WTC11 (cell line): ENCODE results near the gene LRRC8D. TPM values are rescaled to one million over a fixed set of nuclear protein-coding genes. Genes with fewer than 3 reads are reported as not detected.

Experiments
- ATAC-seq: fragments of 200-7000 bp; cut with Tn5 transposase; 2 replicates; pipeline ENCODE4 v1.10.0; 2021; ENCODE audit warnings: mild to moderate bottlenecking, moderate library complexity
- Bru-seq: library from RNA; stranded (reverse); fragments of 400-500 nt; gene quantifications from one replicate; lab custom pipeline; 2021; lab: Mats Ljungman, UMichigan
- CTCF ChIA-PET: fragments of 300-600 bp; sonication (Branson Sonifier 250); formaldehyde crosslinking; loops from one replicate; lab custom pipeline; 2021; ENCODE audit warnings: antibody characterized with exemption; lab: Charles Lee
- POLR2A ChIA-PET: fragments of 350-600 bp; sonication (Branson Sonifier 250); formaldehyde crosslinking; loops from one replicate; lab custom pipeline; 2021; ENCODE audit warnings: antibody characterized with exemption; lab: Charles Lee
- DNase-seq: peaks from one replicate; pipeline ENCODE4 v3.0.0; 2021; ENCODE audit warnings: low spot score
- H3K27ac Mint-ChIP-seq: 2 replicates; pipeline ENCODE4 v1.8.0; 2021; ENCODE audit warnings: mixed read lengths
- H3K27me3 Mint-ChIP-seq: 2 replicates; pipeline ENCODE4 v1.8.0; 2021; ENCODE audit warnings: low read depth, mild to moderate bottlenecking, moderate library complexity, mixed read lengths
- H3K36me3 Mint-ChIP-seq: 2 replicates; pipeline ENCODE4 v1.8.0; 2021; ENCODE audit warnings: mixed read lengths
- H3K4me1 Mint-ChIP-seq: 2 replicates; pipeline ENCODE4 v1.8.0; 2022; ENCODE audit warnings: mixed read lengths
- H3K4me3 Mint-ChIP-seq: 2 replicates; pipeline ENCODE4 v1.8.0; 2021; ENCODE audit warnings: mild to moderate bottlenecking, moderate library complexity, mixed read lengths
- H3K9me3 Mint-ChIP-seq: 2 replicates; pipeline ENCODE4 v1.8.0; 2021; ENCODE audit warnings: mixed read lengths
- ATF1 ChIP-seq: sonication (generic); formaldehyde crosslinking; IDR thresholded peaks from 2 replicates; pipeline ENCODE4 v1.8.1; 2023; ENCODE audit warnings: mild to moderate bottlenecking, moderate library complexity, missing genetic modification reagents
- CDX4 ChIP-seq: fragments of 250-450 bp; sonication (Bioruptor Pico); IDR thresholded peaks from 2 replicates; pipeline ENCODE4 v1.9.0; 2021; ENCODE audit warnings: moderate library complexity, mild to moderate bottlenecking, inconsistent platforms, borderline replicate concordance
- CREM ChIP-seq: sonication (generic); formaldehyde crosslinking; IDR thresholded peaks from 2 replicates; pipeline ENCODE4 v1.8.1; 2022; ENCODE audit warnings: mild to moderate bottlenecking, missing genetic modification reagents, moderate library complexity
- E2F1 ChIP-seq: sonication (generic); formaldehyde crosslinking; IDR thresholded peaks from 2 replicates; pipeline ENCODE4 v1.8.0; 2022; ENCODE audit warnings: mild to moderate bottlenecking, missing genetic modification reagents
- ETV6 ChIP-seq: sonication (generic); formaldehyde crosslinking; IDR thresholded peaks from 2 replicates; pipeline ENCODE4 v1.8.1; 2022; ENCODE audit warnings: mild to moderate bottlenecking, missing genetic modification reagents
- FOXK1 ChIP-seq: sonication (generic); formaldehyde crosslinking; IDR thresholded peaks from 2 replicates; pipeline ENCODE4 v1.8.0; 2022; ENCODE audit warnings: mild to moderate bottlenecking, moderate library complexity, missing genetic modification reagents
- GABPB1 ChIP-seq: sonication (generic); formaldehyde crosslinking; IDR thresholded peaks from 2 replicates; pipeline ENCODE4 v1.8.1; 2023; ENCODE audit warnings: mild to moderate bottlenecking, missing genetic modification reagents
- HMGXB4 ChIP-seq: sonication (generic); formaldehyde crosslinking; IDR thresholded peaks from 2 replicates; pipeline ENCODE4 v1.8.1; 2023; ENCODE audit warnings: mild to moderate bottlenecking, moderate library complexity, missing genetic modification reagents
- KAT7 ChIP-seq: sonication (generic); formaldehyde crosslinking; IDR thresholded peaks from 2 replicates; pipeline ENCODE4 v1.8.1; 2023; ENCODE audit warnings: missing genetic modification reagents, mild to moderate bottlenecking, borderline replicate concordance
- NFATC4 ChIP-seq: fragments of 250-450 bp; sonication (Bioruptor Pico); IDR thresholded peaks from 2 replicates; pipeline ENCODE4 v1.9.0; 2021; ENCODE audit warnings: mild to moderate bottlenecking
- NFE2L1 ChIP-seq: sonication (generic); formaldehyde crosslinking; IDR thresholded peaks from 2 replicates; pipeline ENCODE4 v1.8.1; 2023; ENCODE audit warnings: missing genetic modification reagents
- NR3C1 ChIP-seq: sonication (generic); formaldehyde crosslinking; conservative IDR thresholded peaks from 2 replicates; pipeline ENCODE4 v1.8.1; 2023; ENCODE audit warnings: low read depth, mild to moderate bottlenecking, missing genetic modification reagents
- PRDM15 ChIP-seq: sonication (generic); formaldehyde crosslinking; IDR thresholded peaks from 2 replicates; pipeline ENCODE4 v1.8.0; 2022; ENCODE audit warnings: missing genetic modification reagents
- SMAD4 ChIP-seq: sonication (generic); formaldehyde crosslinking; IDR thresholded peaks from 2 replicates; pipeline ENCODE4 v1.8.0; 2022; ENCODE audit warnings: mild to moderate bottlenecking, missing genetic modification reagents
- long read RNA-seq, 3 experiments: library from RNA in 1 of 3; library from capped mRNA in 1 of 3; library from polyadenylated mRNA in 1 of 3; unstranded in 2 of 3; stranded (forward) in 1 of 3; transcript quantifications; one replicate each; pipeline ENCODE4 v2.0.0, GENCODE V29; 2021
- total RNA-seq: library from RNA; stranded (reverse); gene quantifications from 3 replicates; pipeline ENCODE4 v1.2.3, GENCODE V29; 2021
- TF ChIP-seq, protein P1 (sequence below): sonication (generic); formaldehyde crosslinking; IDR thresholded peaks from 2 replicates; pipeline ENCODE4 v1.8.0; 2023; ENCODE audit warnings: missing genetic modification reagents, mild to moderate bottlenecking, borderline replicate concordance
- TF ChIP-seq, protein P2 (sequence below): sonication (generic); formaldehyde crosslinking; IDR thresholded peaks from 2 replicates; pipeline ENCODE4 v1.8.1; 2023; ENCODE audit warnings: mild to moderate bottlenecking, missing genetic modification reagents, moderate library complexity
- TF ChIP-seq, protein P3 (sequence below): sonication (generic); formaldehyde crosslinking; IDR thresholded peaks from 2 replicates; pipeline ENCODE4 v1.8.0; 2022; ENCODE audit warnings: mild to moderate bottlenecking, missing genetic modification reagents
- TF ChIP-seq, protein P4 (sequence below): sonication (generic); formaldehyde crosslinking; IDR thresholded peaks from 2 replicates; pipeline ENCODE4 v1.8.1; 2022; ENCODE audit warnings: mild to moderate bottlenecking, moderate library complexity, missing genetic modification reagents

Gene LRRC8D
- total RNA-seq, result 42.6 to 45.4 TPM (median 42.8 TPM) in 3 replicates
- percentile 94 among the genes with signal in this experiment for Bru-seq, nascent RNA
- long read RNA-seq, experiment 1, transcript LRRC8D-201 (3 exons, 3,950 nt), result major isoform, 124 of 203 reads
- long read RNA-seq, experiment 1, transcript LRRC8D-206 (2 exons, 922 nt), result minor isoform, 26 of 203 reads
- long read RNA-seq, experiment 1, transcript LRRC8D-205 (4 exons, 588 nt), result minor isoform, 8 of 203 reads
- long read RNA-seq, experiment 1, partial matches to known transcripts, result 17 of 203 reads
- long read RNA-seq, experiment 1, other reads (novel, unspliced or antisense), result 24 of 203 reads
- long read RNA-seq, experiment 2, transcript LRRC8D-201 (3 exons, 3,950 nt), result major isoform, 22 of 54 reads
- long read RNA-seq, experiment 2, partial matches to known transcripts, result 17 of 54 reads
- long read RNA-seq, experiment 2, other reads (novel, unspliced or antisense), result 13 of 54 reads
- long read RNA-seq, experiment 3, partial matches to known transcripts, result 0 of 4 reads
- long read RNA-seq, experiment 3, other reads (novel, unspliced or antisense), result 3 of 4 reads

DNA sequence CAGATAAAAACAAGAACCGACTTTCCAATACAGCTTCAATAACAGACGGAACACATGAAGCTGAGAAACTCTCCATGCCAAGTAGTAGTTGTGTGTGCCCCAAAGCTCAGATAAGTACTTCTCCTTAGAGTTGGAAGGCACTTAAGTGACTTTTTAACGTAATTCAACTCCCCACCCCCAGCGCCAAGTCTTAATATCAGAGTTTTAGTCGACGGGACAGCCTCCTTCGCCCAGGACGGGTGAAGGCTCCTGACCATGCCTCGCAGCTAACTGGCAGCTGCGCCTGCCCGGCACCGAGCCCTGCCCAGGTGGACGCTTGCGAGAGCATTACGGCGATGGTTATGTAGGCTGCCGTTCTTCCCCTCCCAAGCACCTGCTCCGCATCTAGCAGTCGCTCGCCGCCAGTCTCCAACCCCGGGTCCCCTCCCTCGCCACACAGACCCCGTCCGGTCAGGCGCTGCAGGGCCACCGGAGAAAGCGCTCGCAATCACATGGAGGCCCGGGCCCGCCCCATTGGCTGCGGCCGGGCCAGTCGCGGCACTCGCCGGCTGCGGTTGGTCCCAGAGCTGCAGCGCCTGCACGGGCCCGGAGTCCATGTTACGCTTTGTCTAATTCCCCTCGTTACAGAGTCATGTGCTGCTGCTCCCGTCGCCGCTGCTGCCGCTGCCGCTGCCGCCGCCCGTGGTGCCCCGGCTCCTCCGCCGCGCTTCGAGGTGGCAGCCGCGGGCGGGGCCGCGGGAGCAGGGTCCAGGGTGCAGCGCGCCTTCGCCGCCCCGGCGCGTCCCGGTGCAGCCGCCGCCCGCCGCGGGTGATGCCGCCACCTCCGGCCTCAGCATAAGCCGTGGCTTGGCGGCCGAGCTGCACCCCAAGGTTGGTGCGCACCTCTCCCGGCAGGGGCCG, at the start of gene LRRC8D:
LRRC8D (plus strand) TSS at position 611 of the 900 bp plus-strand sequence. CDS start 112,037 bp downstream, outside the sequence.
- ChIA-PET POLR2A (interaction anchor here (0.5 to 2.9 kb wide), 9 partner anchors 12 to 273 kb away, joined by 3 to 17 read pairs (median 5); no protein-coding TSS in a partner anchor), CTCF (interaction anchor here (0.6 to 1.8 kb wide), 4 partner anchors 16 to 58 kb away, joined by 3 to 6 read pairs (median 4); no protein-coding TSS in a partner anchor)
- DNase-seq, result peak; percentile 90
- ATAC-seq, result peak; percentile 92
- Mint-ChIP-seq H3K4me3 (peak within 1 kb of the TSS; percentile 90), H3K4me1 (peaks cover 42% of the 10 kb centered on the region), H3K36me3 (peaks cover 10% of the 10 kb centered on the region; the same call in 1 of the 2 replicates), H3K27ac (peak within 1 kb of the TSS; percentile 97), H3K27me3 (peaks cover 6% of the 10 kb centered on the region), H3K9me3 (no peaks in the 10 kb centered on the region)
- TF ChIP-seq HMGXB4 (CRISPR knock-in tag), result peak; percentile 7; the same call in 1 of the 2 replicates
- TF ChIP-seq GABPB1 (CRISPR knock-in tag), result 0 out of 2 replicates have a peak, but pooled peaks have one; percentile 13
- peak; percentile 47; the same call in 1 of the 2 replicates for TF ChIP-seq NFE2L1 (CRISPR knock-in tag)
- TF ChIP-seq ATF1, result no peak
- TF ChIP-seq PRDM15 (CRISPR knock-in tag), result peak; percentile 54; the same call in 1 of the 2 replicates
- TF ChIP-seq E2F1 (CRISPR knock-in tag), result 0 out of 2 replicates have a peak, but pooled peaks have one; percentile 73
- peak; percentile 79; the same call in 1 of the 2 replicates for TF ChIP-seq FOXK1 (CRISPR knock-in tag)
- peak; percentile 35; the same call in 1 of the 2 replicates for TF ChIP-seq ETV6 (CRISPR knock-in tag)
- TF ChIP-seq NFATC4 (CRISPR knock-in tag), result no peak
- TF ChIP-seq, protein P1, sequence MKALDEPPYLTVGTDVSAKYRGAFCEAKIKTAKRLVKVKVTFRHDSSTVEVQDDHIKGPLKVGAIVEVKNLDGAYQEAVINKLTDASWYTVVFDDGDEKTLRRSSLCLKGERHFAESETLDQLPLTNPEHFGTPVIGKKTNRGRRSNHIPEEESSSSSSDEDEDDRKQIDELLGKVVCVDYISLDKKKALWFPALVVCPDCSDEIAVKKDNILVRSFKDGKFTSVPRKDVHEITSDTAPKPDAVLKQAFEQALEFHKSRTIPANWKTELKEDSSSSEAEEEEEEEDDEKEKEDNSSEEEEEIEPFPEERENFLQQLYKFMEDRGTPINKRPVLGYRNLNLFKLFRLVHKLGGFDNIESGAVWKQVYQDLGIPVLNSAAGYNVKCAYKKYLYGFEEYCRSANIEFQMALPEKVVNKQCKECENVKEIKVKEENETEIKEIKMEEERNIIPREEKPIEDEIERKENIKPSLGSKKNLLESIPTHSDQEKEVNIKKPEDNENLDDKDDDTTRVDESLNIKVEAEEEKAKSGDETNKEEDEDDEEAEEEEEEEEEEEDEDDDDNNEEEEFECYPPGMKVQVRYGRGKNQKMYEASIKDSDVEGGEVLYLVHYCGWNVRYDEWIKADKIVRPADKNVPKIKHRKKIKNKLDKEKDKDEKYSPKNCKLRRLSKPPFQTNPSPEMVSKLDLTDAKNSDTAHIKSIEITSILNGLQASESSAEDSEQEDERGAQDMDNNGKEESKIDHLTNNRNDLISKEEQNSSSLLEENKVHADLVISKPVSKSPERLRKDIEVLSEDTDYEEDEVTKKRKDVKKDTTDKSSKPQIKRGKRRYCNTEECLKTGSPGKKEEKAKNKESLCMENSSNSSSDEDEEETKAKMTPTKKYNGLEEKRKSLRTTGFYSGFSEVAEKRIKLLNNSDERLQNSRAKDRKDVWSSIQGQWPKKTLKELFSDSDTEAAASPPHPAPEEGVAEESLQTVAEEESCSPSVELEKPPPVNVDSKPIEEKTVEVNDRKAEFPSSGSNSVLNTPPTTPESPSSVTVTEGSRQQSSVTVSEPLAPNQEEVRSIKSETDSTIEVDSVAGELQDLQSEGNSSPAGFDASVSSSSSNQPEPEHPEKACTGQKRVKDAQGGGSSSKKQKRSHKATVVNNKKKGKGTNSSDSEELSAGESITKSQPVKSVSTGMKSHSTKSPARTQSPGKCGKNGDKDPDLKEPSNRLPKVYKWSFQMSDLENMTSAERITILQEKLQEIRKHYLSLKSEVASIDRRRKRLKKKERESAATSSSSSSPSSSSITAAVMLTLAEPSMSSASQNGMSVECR (CRISPR knock-in tag), result peak; percentile 64; the same call in 1 of the 2 replicates
- 0 out of 2 replicates have a peak, but pooled peaks have one; percentile 17 for TF ChIP-seq SMAD4
- peak; percentile 14; the same call in 1 of the 2 replicates for TF ChIP-seq CREM (CRISPR knock-in tag)
- TF ChIP-seq CDX4 (CRISPR knock-in tag), result no peak
- TF ChIP-seq, protein P2, sequence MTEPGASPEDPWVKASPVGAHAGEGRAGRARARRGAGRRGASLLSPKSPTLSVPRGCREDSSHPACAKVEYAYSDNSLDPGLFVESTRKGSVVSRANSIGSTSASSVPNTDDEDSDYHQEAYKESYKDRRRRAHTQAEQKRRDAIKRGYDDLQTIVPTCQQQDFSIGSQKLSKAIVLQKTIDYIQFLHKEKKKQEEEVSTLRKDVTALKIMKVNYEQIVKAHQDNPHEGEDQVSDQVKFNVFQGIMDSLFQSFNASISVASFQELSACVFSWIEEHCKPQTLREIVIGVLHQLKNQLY (CRISPR knock-in tag), result no peak
- no peak for TF ChIP-seq NR3C1 (CRISPR knock-in tag)
- TF ChIP-seq, protein P3, sequence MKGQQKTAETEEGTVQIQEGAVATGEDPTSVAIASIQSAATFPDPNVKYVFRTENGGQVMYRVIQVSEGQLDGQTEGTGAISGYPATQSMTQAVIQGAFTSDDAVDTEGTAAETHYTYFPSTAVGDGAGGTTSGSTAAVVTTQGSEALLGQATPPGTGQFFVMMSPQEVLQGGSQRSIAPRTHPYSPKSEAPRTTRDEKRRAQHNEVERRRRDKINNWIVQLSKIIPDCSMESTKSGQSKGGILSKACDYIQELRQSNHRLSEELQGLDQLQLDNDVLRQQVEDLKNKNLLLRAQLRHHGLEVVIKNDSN, result peak; percentile 95
- TF ChIP-seq KAT7 (CRISPR knock-in tag), result 0 out of 2 replicates have a peak, but pooled peaks have one; percentile 67
- TF ChIP-seq, protein P4, sequence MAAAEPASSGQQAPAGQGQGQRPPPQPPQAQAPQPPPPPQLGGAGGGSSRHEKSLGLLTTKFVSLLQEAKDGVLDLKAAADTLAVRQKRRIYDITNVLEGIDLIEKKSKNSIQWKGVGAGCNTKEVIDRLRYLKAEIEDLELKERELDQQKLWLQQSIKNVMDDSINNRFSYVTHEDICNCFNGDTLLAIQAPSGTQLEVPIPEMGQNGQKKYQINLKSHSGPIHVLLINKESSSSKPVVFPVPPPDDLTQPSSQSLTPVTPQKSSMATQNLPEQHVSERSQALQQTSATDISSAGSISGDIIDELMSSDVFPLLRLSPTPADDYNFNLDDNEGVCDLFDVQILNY (CRISPR knock-in tag), result peak; percentile 77; the same call in 1 of the 2 replicates
